Uterus (tissue), 4 donors: Measurements from ENCODE around the gene RELB. TPM values are rescaled to one million over a fixed set of nuclear protein-coding genes. Genes with fewer than 3 reads are reported as not detected.

ENCODE experiments used
- DNase-seq, 2 donors: peaks; one replicate each; pipeline ENCODE4 v3.0.0-alpha.2; 2019 to 2020
- H3K27ac ChIP-seq, 2 donors: fragments of 200-600 bp; sonication (generic); 1 replicate in 1 of 2; 2 replicates in 1 of 2; pipeline ENCODE4 v1.5.1; 2016 to 2018
- H3K27me3 ChIP-seq, 2 donors: fragments of 200-600 bp; sonication (generic); one replicate each; pipeline ENCODE4 v1.5.1; 2018 to 2019; ENCODE audit warnings: control low read depth in 1 of 2
- H3K36me3 ChIP-seq, 2 donors: fragments of 200-600 bp; sonication (generic); one replicate each; pipeline ENCODE4 v1.5.1; 2019; ENCODE audit warnings: control low read depth in 1 of 2
- H3K4me1 ChIP-seq, 2 donors: fragments of 200-600 bp; sonication (generic); one replicate each; pipeline ENCODE4 v1.5.1; 2018 to 2019; ENCODE audit warnings: control low read depth in 1 of 2
- H3K4me3 ChIP-seq, 2 donors: fragments of 200-600 bp; sonication (generic); 1 replicate in 1 of 2; 2 replicates in 1 of 2; pipeline ENCODE4 v1.5.1; 2018 to 2019; ENCODE audit warnings: mild to moderate bottlenecking in 1 of 2
- H3K9me3 ChIP-seq, 2 donors: fragments of 200-600 bp; sonication (generic); one replicate each; pipeline ENCODE4 v1.5.1; 2019; ENCODE audit warnings: control low read depth in 1 of 2
- CTCF ChIP-seq, 4 experiments: fragments of 200-600 bp in 2 of 4; fragments of 450-650 bp in 2 of 4; sonication (generic) in 2 of 4; IDR thresholded peaks; one replicate each; pipeline ENCODE4 v1.5.1; 2016 to 2019; ENCODE audit warnings: antibody characterized with exemption in 4 of 4, mild to moderate bottlenecking in 2 of 4, moderate library complexity in 1 of 4
- POLR2A ChIP-seq, 2 donors: fragments of 450-650 bp; IDR thresholded peaks; one replicate each; pipeline ENCODE4 v1.6.1; 2016; ENCODE audit warnings: antibody characterized with exemption in 2 of 2, mild to moderate bottlenecking in 1 of 2, moderate library complexity in 1 of 2
- intact Hi-C: fragments of 100-400 bp; cut with DNase I; formaldehyde crosslinking; loops from one replicate; pipeline ENCODE4 v1.15.1; 2023; ENCODE audit warnings: low total_unique reads
- total RNA-seq, 4 donors: library from RNA; depleted of rRNA in 3 of 4; stranded (reverse); fragments of >200 nt in 3 of 4; gene quantifications; one replicate each; pipeline versions ENCODE4 v1.1.0 to v1.2.4, GENCODE V29; 2014 to 2023
- donor health status: DM: yes; HTN: yes; CAD: no.

Gene RELB
- total RNA-seq, 4 donors from 2014 or later: 1.0 to 52.4 (median 13.9) TPM

GRCh38 chr19:45023048-45023447, 21.8 kb downstream of the RELB start:
- DNase-seq: no peak
- no peaks in the 10 kb centered on the region for H3K36me3 ChIP-seq
- H3K9me3 ChIP-seq: no peaks in the 10 kb centered on the region
- intact Hi-C loops: no loop called here
- no peak overlapping the region for H3K4me3 ChIP-seq
- H3K27ac ChIP-seq: no peak overlapping the region
- H3K27me3 ChIP-seq: no peaks in the 10 kb centered on the region
- no peak for TF ChIP-seq CTCF (IDR thresholded peaks at IDR 0.05)
- no peak for TF ChIP-seq POLR2A (IDR thresholded peaks at IDR 0.05)
- no peaks in the 10 kb centered on the region for H3K4me1 ChIP-seq

GRCh38 chr19:45025264-45025663, 24.0 kb downstream of the RELB start:
- intact Hi-C loops: no loop called here
- H3K36me3 ChIP-seq: no peaks in the 10 kb centered on the region
- no peak overlapping the region for H3K27ac ChIP-seq

GRCh38 chr19:45027371-45027770, 26.1 kb downstream of the RELB start:
- intact Hi-C loops: no loop called here
- Histone ChIP-seq H3K27me3 (no peaks in the 10 kb centered on the region), H3K4me1 (no peaks in the 10 kb centered on the region), H3K36me3 (no peaks in the 10 kb centered on the region), H3K4me3 (no peak overlapping the region), H3K27ac (no peak overlapping the region), H3K9me3 (no peaks in the 10 kb centered on the region)
- no peak for TF ChIP-seq POLR2A (IDR thresholded peaks at IDR 0.05)
- no peak for TF ChIP-seq CTCF (IDR thresholded peaks at IDR 0.05)
- no peak for DNase-seq

More at GRCh38 chr19:45025264-45025663, 24.0 kb downstream of the RELB start:
- no peak for TF ChIP-seq CTCF (IDR thresholded peaks at IDR 0.05)
- TF ChIP-seq POLR2A (IDR thresholded peaks at IDR 0.05): no peak
- Histone ChIP-seq H3K4me3 (no peak overlapping the region), H3K27me3 (no peaks in the 10 kb centered on the region), H3K9me3 (no peaks in the 10 kb centered on the region), H3K4me1 (no peaks in the 10 kb centered on the region)
- no peak for DNase-seq

GRCh38 chr19:45030825-45031224, 29.6 kb downstream of the RELB start:
- TF ChIP-seq CTCF (IDR thresholded peaks at IDR 0.05) (no peak), POLR2A (IDR thresholded peaks at IDR 0.05) (no peak)
- H3K4me1 ChIP-seq: no peaks in the 10 kb centered on the region
- no peak overlapping the region for H3K27ac ChIP-seq
- no peaks in the 10 kb centered on the region for H3K9me3 ChIP-seq
- H3K27me3 ChIP-seq: no peaks in the 10 kb centered on the region
- no peak for DNase-seq
- no peaks in the 10 kb centered on the region for H3K36me3 ChIP-seq
- intact Hi-C loops: no loop called here
- no peak overlapping the region for H3K4me3 ChIP-seq

- DNase-seq: no peak
- intact Hi-C loops: no loop called here
- no peak for TF ChIP-seq CTCF (IDR thresholded peaks at IDR 0.05)
- no peak for TF ChIP-seq POLR2A (IDR thresholded peaks at IDR 0.05)
- Histone ChIP-seq H3K4me3 (no peak overlapping the region), H3K9me3 (no peaks in the 10 kb centered on the region), H3K27me3 (no peaks in the 10 kb centered on the region), H3K36me3 (no peaks in the 10 kb centered on the region), H3K4me1 (no peaks in the 10 kb centered on the region), H3K27ac (no peak overlapping the region)
Observed at GRCh38 chr19:45032421-45032820, 31.2 kb downstream of the RELB start.
